ENCODE measurements around the gene IL13RA1. TPM values are rescaled to one million over a fixed set of nuclear protein-coding genes. Genes with fewer than 3 reads are reported as not detected.

The IL13RA1 gene
- total RNA-seq, 1 donor from 2014 or later = 9.9 TPM

- Mint-ChIP-seq H3K36me3 (ENCODE audit: low read depth) (peaks cover 11% of the 10 kb centered on the region), H3K27me3 (ENCODE audit: low read depth) (no peaks in the 10 kb centered on the region), H3K9me3 (peaks cover 3% of the 10 kb centered on the region), H3K27ac (ENCODE audit: unreplicated experiment) (no peak overlapping the region), H3K4me3 (no peak overlapping the region), H3K4me1 (peaks cover 4% of the 10 kb centered on the region)
- no peak for DNase-seq (ENCODE audit: low read depth, low spot score)
- TF ChIP-seq, protein P1, sequence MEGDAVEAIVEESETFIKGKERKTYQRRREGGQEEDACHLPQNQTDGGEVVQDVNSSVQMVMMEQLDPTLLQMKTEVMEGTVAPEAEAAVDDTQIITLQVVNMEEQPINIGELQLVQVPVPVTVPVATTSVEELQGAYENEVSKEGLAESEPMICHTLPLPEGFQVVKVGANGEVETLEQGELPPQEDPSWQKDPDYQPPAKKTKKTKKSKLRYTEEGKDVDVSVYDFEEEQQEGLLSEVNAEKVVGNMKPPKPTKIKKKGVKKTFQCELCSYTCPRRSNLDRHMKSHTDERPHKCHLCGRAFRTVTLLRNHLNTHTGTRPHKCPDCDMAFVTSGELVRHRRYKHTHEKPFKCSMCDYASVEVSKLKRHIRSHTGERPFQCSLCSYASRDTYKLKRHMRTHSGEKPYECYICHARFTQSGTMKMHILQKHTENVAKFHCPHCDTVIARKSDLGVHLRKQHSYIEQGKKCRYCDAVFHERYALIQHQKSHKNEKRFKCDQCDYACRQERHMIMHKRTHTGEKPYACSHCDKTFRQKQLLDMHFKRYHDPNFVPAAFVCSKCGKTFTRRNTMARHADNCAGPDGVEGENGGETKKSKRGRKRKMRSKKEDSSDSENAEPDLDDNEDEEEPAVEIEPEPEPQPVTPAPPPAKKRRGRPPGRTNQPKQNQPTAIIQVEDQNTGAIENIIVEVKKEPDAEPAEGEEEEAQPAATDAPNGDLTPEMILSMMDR (conservative IDR thresholded peaks at IDR 0.05) = no peak
These were observed 28.7 kb downstream of the IL13RA1 start for GRCh38 chrX:118756101-118756500.

- DNase-seq (ENCODE audit: low read depth, low spot score) = no peak
- peaks cover 5% of the 10 kb centered on the region for H3K36me3 Mint-ChIP-seq (ENCODE audit: low read depth)
- H3K27ac Mint-ChIP-seq (ENCODE audit: unreplicated experiment) = no peak overlapping the region
- H3K4me3 Mint-ChIP-seq = no peak overlapping the region
- H3K4me1 Mint-ChIP-seq = peaks cover 4% of the 10 kb centered on the region
- H3K9me3 Mint-ChIP-seq = peaks cover 3% of the 10 kb centered on the region
- H3K27me3 Mint-ChIP-seq (ENCODE audit: low read depth) = no peaks in the 10 kb centered on the region
- TF ChIP-seq, protein P1 (conservative IDR thresholded peaks at IDR 0.05) = no peak
These were observed 31.1 kb downstream of the IL13RA1 start for GRCh38 chrX:118758511-118758910.

GRCh38 chrX:118760025-118760424 is 32.6 kb downstream of the IL13RA1 start:
- Mint-ChIP-seq H3K4me3 (no peak overlapping the region), H3K4me1 (peaks cover 4% of the 10 kb centered on the region), H3K27me3 (ENCODE audit: low read depth) (no peaks in the 10 kb centered on the region), H3K9me3 (peaks cover 3% of the 10 kb centered on the region), H3K36me3 (ENCODE audit: low read depth) (peaks cover 3% of the 10 kb centered on the region), H3K27ac (ENCODE audit: unreplicated experiment) (no peak overlapping the region)
- no peak for DNase-seq (ENCODE audit: low read depth, low spot score)
- TF ChIP-seq, protein P1 (conservative IDR thresholded peaks at IDR 0.05) = no peak

GRCh38 chrX:118761939-118762707 is 34.7 kb downstream of the IL13RA1 start:
- H3K4me1 Mint-ChIP-seq = no peaks in the 10 kb centered on the region
- DNase-seq (ENCODE audit: low read depth, low spot score) = no peak

GRCh38 chrX:118763489-118763888 is 36.1 kb downstream of the IL13RA1 start:
- no peaks in the 10 kb centered on the region for H3K4me1 Mint-ChIP-seq
- no peak overlapping the region for H3K27ac Mint-ChIP-seq (ENCODE audit: unreplicated experiment)
- H3K36me3 Mint-ChIP-seq (ENCODE audit: low read depth) = no peaks in the 10 kb centered on the region
- DNase-seq (ENCODE audit: low read depth, low spot score) = no peak
- TF ChIP-seq, protein P1 (conservative IDR thresholded peaks at IDR 0.05) = no peak
- H3K9me3 Mint-ChIP-seq = peaks cover 3% of the 10 kb centered on the region
- no peaks in the 10 kb centered on the region for H3K27me3 Mint-ChIP-seq (ENCODE audit: low read depth)
- H3K4me3 Mint-ChIP-seq = no peak overlapping the region

More at GRCh38 chrX:118761939-118762707, 34.7 kb downstream of the IL13RA1 start:
- TF ChIP-seq, protein P1 (conservative IDR thresholded peaks at IDR 0.05) = peak; percentile 54
- Mint-ChIP-seq H3K27ac (ENCODE audit: unreplicated experiment) (no peak overlapping the region), H3K36me3 (ENCODE audit: low read depth) (no peaks in the 10 kb centered on the region), H3K27me3 (ENCODE audit: low read depth) (no peaks in the 10 kb centered on the region), H3K9me3 (peaks cover 3% of the 10 kb centered on the region), H3K4me3 (no peak overlapping the region)

All from neural crest cell (in vitro differentiated cells).